ENCODE results near the gene FGG.

Gene FGG

DNA sequence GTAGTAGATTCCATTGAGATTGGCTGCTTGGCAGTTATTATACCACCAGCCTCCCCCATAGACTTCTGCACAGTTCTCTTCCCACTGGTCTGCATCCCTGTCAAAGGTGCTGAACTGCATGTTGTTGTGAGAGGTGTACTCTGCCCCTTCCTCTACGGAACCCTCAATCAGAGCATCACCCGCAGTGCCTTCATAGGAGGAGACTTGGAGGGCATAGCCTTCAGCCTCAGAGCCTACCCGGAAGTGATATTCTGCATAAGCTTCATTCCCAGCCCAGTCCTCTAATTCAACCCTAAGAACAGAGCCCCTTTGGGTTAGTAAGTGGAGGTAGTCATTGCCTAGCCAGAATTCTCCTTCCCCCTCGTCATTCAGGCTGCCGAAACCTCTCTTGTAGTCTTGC, 28.2 kb downstream of the FGG start:
- DNase-seq: no peak

DNA sequence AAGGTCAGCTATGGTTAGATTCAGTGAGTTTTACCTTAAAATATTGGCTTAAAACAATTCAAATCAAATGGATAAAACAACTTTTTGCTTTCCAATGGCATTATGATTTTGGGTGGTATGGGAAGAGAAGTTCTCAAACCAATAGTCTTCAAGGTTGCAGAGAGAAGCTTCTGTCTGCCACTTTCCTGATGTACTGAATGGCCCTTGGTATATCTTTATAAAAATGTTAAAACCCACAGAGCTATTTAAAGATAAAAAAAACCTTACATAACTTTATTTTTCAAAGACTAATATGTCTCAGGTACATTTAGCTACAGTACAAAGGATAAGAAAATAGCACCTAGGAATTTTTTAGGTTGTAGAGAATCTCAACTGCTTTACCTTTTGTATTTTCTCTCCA, 28.8 kb downstream of the FGG start:
- no peak for DNase-seq

DNA sequence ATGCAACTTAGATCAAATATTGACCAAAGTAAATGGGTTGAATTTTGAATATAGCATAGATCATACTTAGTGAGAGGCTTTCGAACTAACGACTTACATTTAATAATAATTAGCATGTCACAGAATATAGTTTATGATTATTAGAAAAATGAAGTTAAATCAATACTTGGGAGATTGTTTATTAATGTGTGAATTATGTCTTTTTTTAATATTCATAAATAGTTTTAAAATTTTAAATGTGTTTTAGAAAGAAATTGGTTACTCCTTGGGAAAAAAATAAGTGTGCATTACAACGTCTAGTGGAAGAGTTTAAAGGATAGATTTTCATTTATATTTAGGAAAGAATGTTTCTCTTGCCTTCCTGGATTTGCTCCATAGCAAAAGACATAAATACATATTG, 29.2 kb downstream of the FGG start:
- DNase-seq: no peak

DNA sequence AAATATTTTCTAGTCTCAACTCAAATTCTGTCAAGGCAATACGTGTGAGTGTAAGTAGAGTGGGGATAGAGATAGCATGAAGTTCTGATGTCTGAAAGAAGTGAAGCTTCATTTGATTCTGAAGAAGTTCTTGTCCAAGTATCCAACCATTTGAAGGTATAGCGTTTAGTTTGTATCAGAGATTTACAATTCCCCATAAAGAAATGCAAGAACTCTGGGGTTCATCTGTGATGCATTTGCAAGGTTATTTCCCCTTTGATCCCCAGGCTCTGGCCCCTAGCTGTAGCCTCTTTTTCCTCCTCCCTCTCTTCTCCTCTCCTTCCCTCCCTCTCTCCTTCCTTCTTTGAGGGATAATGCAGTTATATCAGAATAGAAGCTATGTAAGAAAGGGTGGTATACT, 29.7 kb downstream of the FGG start:
- no peak for DNase-seq

DNA sequence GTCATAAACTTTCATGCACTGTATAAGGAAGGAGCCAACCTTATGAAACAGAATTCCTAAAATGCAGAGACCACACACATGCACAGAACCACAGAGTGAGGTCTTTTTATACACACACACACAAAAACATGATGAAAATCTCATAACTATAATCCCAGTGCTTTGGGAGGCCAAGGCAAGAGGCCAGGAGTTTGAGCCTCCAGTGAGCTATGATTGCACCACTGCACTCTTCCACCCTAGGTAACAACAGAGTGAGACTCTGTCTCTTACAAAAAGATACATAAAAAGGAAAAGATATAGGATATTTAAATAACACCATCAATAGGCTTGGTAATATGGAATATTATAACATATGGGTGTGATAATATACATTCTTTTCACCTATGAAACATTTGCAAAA, 32.5 kb downstream of the FGG start:
- DNase-seq: no peak

DNA sequence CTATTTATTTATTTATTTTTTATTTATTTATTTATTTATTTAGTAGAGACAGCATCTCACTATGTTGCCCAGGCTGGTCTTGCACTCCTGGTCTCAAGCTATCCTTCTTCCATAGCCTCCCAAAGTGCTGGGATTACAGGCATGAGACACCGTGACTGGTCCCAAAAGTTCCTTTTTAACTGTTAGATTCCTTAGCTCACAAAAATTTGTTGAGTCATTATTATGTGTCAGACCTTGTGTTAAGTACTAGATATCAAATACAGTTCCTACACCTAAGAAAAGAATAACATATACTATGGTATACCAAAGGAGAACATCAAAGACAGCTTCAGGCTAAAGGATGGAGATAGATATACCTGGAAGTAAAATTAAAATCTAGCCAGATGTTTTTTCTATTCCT, 33.5 kb downstream of the FGG start:
- no peak for DNase-seq

DNA sequence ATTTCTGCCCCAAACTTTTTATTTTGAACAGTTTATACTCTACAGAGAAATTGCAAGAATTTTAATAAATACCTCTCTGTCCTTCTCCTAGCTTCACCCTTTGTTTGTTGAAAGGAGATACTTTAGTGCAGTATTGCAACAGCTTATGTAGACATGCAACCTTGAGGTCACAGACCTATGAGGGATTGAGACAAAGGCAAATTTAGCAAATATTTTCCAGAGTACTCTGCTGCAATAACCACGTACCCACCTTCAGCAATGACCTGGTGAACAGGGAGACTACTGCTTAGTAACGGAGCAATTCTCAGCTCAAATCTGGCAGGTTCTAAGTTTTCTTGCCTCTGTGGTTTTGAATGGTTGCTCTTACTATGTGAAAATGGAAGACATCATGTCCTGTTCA, 35.1 kb downstream of the FGG start:
- DNase-seq: no peak

DNA sequence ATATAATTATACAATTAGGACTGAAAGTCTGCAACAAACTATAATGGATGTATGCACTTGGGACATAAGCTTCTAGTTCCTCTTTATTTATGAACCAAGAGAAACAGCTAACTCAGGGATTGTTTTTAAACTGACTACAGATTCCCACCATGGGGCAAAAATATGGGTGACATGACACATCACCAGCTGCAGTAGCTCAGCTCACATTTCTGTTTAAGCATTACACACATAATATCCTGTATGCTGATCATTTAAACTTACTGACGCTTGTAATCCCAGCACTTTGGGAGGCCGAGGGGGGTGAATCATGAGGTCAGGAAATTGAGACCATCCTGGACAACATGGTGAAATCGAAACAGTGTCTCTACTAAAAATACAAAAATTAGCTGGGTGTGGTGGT, 38.1 kb downstream of the FGG start:
- DNase-seq: no peak

DNA sequence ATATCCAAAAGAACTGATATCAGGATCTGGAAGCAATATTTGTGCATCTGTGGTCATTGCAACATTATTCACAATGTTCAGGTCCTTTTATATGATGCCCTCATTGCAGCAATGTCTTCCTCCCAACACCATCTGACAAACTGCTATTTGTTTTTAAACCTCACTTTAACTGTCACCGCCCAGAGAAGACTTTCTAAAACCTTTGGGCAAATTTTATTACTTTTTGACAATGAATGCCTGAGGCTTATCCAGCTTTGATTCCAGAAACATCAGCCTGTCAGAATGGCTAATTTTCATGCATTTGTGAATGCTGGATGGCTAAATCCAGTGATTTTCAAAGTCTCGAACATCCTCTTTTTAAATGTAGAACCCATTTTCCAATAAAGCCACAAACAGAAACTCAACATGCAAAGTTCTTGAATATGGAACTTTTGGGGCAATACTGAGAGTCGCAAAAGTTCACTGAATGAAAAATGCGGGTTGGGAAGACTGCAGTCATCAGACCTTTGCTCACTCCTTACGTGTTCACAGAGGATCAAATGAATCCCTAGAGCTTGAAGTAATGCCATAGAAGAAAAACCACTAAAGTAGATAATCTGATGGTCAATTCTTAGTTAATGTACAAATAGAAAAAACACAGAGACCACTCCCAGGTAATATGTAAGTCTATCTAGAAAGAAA, 39.1 kb downstream of the FGG start:
- no peak for DNase-seq

DNA sequence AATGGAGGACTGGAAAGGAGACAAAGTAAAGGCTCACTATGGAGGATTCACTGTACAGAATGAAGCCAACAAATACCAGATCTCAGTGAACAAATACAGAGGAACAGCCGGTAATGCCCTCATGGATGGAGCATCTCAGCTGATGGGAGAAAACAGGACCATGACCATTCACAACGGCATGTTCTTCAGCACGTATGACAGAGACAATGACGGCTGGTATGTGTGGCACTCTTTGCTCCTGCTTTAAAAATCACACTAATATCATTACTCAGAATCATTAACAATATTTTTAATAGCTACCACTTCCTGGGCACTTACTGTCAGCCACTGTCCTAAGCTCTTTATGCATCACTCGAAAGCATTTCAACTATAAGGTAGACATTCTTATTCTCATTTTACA, 42.9 kb downstream of the FGG start:
- no peak for DNase-seq

DNA sequence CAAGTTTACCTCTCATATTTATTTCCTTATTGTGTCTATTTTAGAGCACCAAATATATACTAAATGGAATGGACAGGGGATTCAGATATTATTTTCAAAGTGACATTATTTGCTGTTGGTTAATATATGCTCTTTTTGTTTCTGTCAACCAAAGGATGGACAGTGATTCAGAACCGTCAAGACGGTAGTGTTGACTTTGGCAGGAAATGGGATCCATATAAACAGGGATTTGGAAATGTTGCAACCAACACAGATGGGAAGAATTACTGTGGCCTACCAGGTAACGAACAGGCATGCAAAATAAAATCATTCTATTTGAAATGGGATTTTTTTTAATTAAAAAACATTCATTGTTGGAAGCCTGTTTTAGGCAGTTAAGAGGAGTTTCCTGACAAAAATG, 43.4 kb downstream of the FGG start:
- DNase-seq: no peak

DNA sequence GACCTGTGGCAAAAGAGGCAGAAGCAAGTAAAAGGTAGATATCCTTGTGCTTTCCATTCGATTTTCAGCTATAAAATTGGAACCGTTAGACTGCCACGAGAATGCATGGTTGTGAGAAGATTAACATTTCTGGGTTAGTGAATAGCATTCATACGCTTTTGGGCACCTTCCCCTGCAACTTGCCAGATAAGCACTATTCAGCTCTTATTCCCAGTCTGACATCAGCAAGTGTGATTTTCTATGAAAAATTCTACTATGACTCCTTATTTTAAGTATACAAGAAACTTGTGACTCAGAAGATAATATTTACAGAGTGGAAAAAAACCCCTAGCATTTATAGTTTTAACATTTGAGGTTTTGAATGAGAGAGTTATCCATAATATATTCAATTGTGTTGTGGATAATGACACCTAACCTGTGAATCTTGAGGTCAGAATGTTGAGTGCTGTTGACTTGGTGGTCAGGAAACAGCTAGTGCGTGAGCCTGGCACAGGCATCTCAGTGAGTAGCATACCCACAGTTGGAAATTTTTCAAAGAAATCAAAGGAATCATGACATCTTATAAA, 45.7 kb downstream of the FGG start:
- DNase-seq: no peak

DNA sequence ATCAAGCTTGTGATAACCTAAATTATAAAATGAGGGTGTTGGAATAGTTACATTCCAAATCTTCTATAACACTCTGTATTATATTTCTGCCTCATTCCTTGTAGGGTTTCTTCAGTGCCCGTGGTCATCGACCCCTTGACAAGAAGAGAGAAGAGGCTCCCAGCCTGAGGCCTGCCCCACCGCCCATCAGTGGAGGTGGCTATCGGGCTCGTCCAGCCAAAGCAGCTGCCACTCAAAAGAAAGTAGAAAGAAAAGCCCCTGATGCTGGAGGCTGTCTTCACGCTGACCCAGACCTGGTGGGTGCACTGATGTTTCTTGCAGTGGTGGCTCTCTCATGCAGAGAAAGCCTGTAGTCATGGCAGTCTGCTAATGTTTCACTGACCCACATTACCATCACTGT, 46.8 kb downstream of the FGG start:
- DNase-seq: no peak

DNA sequence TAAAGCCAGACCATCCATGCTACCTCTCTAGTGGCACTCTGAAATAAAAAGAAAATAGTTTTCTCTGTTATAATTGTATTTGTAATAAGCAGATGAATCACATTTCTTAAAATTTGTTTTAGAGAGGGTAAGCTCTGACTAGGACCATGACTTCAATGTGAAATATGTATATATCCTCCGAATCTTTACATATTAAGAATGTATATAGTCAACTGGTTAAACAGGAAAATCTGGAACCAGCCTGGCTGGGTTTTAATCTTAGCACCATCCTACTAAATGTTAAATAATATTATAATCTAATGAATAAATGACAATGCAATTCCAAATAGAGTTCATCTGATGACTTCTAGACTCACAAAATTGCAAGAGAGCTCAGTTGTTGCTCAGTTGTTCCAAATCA, 48.1 kb downstream of the FGG start:
- DNase-seq: no peak

DNA sequence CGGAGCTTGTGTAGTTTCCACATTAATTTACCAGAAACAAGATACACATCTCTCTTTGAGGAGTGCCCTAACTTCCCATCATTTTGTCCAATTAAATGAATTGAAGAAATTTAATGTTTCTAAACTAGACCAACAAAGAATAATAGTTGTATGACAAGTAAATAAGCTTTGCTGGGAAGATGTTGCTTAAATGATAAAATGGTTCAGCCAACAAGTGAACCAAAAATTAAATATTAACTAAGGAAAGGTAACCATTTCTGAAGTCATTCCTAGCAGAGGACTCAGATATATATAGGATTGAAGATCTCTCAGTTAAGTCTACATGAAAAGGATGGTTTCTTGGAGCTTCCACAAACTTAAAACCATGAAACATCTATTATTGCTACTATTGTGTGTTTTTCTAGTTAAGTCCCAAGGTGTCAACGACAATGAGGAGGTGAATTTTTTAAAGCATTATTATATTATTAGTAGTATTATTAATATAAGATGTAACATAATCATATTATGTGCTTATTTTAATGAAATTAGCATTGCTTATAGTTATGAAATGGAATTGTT, 49.7 kb downstream of the FGG start, which contains the start of gene FGB:
Gene FGB, plus strand, starts transcription at position 315 of the 558 bp plus-strand sequence. Its CDS starts 8 bp downstream, at position 323.
- no peak for DNase-seq

DNA sequence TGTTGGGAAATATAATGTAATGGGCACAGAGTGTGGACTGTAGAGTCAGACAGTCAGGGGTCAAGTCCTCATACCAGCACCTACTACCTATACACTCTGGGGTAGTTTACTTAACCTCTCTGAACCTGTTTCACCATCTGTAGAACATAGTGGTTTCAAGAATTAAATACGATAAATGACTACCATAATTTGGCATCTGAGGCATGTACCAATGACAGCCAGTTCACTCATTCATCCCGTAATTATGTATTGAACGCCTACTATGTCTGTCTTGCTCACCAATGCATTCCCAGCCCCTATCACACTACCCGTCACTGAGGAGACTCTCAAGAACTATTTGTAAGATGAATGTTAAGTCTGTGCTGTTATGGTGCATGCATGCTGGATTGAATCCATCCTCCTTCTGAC, 51.6 kb downstream of the FGG start:
- DNase-seq: no peak

DNA sequence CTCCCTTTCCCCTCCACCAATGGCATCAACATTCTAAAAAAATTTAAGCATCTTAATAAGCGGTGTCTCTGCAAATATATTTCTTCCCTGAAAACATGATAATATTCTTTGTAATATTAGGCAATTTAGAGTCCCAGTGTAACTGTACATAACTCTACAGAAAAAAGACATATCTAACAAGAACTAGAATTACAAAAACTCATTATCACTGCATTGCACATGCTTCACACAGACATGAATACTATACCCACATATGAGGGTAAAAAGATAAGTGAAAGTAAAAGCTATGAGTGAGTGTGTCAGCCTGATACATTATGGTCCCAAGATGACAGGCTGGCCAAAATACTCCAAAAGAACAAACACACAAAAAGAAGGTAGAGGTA, 52.0 kb downstream of the FGG start:
- no peak for DNase-seq

DNA sequence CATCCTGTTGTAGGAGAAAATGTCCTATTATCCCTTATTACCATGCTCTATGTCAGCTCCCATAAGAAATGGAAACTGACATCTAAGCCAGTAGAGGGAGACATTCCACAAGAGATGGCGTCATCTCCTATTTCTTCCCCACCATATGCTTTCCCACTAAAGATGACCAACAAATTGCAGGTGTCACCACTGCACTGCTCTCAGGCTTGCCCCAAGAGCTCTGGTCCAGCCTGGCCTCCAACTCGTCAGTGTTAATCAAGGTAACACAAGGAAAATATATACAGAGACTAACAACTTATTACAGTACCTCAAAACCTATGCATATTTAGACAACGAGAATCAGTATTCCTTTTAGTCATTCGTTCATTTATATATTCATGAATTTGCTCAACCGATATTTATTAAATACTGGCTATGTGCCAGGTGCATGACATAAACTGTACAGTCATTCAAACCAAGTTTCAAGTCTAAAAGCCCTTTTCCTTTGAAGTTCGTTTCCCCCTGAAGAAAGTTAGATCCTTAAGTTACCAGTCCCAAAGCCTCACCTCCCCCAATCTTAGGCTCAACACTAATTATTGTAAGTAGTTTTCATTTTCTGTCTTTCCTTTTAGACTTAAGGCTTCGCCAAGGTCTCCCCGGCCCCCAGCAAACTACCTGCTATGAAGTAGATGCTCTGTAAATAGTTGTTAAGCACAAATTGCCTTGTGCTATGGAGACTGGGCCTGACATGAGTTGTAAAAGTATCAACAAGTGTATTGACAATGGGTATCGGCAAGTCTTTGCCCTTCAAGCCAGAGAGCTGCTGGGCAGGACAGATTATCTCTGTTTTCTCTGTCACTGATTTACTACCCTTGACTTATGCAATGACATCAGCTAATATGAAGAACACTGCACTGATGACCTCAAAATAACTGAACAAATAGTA, 52.7 kb downstream of the FGG start:
- DNase-seq: no peak

DNA sequence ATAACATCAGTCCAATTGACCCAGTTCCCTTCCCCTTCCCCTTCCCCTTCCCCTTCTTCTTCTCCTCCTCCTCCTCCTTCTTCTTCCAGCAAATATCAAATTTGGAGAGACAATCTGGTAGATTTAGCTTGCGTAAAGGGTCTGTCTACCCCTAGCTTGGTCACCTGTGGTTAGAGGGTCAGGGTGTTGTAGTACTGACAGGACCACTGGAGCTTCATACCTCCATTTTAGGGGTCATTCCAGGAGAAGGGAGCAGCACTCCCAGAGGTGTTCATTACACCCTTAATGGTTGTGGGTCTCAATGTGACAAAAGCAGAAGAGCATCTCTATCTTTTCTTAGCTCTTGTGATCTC, 53.3 kb downstream of the FGG start:
- no peak for DNase-seq

Measured in stimulated activated CD4-positive, alpha-beta T cell treated with anti-CD3 and anti-CD28 coated beads, Interleukin-2, amount 100 ng/mL, for 24 hours (primary cell).